Epithelial cell of esophagus (primary cell): ENCODE results near the gene IL22.

ENCODE experiments used
- DNase-seq: peaks from one replicate; pipeline ENCODE4 v3.0.0; 2010; ENCODE audit warnings: low read depth
- H3K4me3 ChIP-seq: 2 replicates; pipeline ENCODE4 v1.5.1; 2011; ENCODE audit warnings: mild to moderate bottlenecking, low read length, control low read depth
- TF ChIP-seq, protein P1 (sequence below): IDR thresholded peaks from 2 replicates; pipeline ENCODE4 v1.5.1; 2011; ENCODE audit warnings: low read depth, mild to moderate bottlenecking, low read length, control low read depth, inconsistent platforms; ENCODE audit not compliant: insufficient read depth; ENCODE audit errors: missing control alignments

Gene IL22

GRCh38 chr12:68290126-68290525 lies 36.7 kb upstream of the IL22 start:
- no peak overlapping the region for H3K4me3 ChIP-seq
- DNase-seq, result no peak
- TF ChIP-seq, protein P1, sequence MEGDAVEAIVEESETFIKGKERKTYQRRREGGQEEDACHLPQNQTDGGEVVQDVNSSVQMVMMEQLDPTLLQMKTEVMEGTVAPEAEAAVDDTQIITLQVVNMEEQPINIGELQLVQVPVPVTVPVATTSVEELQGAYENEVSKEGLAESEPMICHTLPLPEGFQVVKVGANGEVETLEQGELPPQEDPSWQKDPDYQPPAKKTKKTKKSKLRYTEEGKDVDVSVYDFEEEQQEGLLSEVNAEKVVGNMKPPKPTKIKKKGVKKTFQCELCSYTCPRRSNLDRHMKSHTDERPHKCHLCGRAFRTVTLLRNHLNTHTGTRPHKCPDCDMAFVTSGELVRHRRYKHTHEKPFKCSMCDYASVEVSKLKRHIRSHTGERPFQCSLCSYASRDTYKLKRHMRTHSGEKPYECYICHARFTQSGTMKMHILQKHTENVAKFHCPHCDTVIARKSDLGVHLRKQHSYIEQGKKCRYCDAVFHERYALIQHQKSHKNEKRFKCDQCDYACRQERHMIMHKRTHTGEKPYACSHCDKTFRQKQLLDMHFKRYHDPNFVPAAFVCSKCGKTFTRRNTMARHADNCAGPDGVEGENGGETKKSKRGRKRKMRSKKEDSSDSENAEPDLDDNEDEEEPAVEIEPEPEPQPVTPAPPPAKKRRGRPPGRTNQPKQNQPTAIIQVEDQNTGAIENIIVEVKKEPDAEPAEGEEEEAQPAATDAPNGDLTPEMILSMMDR, result no peak

DNA sequence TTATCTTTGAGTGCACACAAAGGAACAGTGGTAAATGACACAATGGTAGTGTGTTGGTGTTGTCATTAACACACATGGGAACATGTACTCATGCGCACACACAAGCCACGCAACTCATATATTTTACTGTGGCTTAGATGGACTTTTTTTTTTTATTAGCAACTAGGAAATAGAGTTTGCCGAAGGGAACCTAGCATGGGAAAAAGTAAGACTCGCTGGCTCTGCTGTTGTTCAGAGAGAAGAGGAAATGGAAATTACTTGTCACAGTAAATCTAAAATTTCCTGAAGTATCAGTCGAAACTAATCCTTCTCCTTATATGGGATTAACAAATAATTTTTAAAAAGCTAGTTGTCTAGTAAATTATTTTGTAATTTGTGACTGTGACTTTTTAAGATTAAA lies 33.7 kb upstream of the IL22 start:
- TF ChIP-seq, protein P1, result no peak
- no peak overlapping the region for H3K4me3 ChIP-seq
- DNase-seq, result no peak

GRCh38 chr12:68286396-68286795 lies 33.0 kb upstream of the IL22 start:
- TF ChIP-seq, protein P1, result no peak
- no peak overlapping the region for H3K4me3 ChIP-seq
- no peak for DNase-seq

GRCh38 chr12:68285541-68285940 lies 32.1 kb upstream of the IL22 start:
- TF ChIP-seq, protein P1, result no peak
- DNase-seq, result no peak
- H3K4me3 ChIP-seq, result no peak overlapping the region

DNA sequence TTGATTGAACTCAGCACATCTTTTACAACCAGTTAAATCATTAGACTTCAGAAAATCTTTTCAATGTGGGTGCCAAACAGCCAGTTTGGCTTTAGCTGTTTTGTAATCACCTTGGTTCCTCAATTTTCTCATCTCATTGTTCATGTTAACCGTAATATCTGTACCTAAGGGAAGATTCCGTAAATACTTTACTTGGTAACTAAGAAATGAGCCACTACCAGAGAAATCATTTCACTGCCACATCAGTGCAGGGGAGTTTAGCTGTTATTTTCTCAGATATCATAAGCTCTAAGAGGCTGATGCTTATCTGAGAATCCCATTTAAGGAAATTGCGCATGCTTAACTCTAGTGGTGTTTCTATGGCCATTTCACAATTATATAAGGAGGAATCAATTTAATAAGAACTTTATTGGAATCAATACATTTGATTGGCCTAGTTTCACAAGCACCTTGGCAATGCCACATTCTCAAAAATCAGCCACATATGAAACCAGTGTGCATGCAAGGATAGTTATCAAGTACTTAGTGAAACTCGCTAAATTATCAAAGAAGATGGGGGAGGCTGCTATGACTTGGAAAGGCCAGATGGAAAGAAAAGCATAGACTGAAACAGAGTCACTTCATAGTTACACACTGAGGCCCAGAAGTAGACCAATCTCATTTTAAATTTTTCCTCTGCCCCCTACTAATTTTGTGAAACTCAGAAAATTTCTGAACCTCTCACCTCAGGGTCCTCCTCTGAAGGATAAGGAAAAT lies 28.1 kb upstream of the IL22 start:
- no peak overlapping the region for H3K4me3 ChIP-seq
- no peak for DNase-seq
- TF ChIP-seq, protein P1, result no peak

- DNase-seq, result no peak
- TF ChIP-seq, protein P1, result no peak
- H3K4me3 ChIP-seq, result no peak overlapping the region
Observed at GRCh38 chr12:68280240-68280639, 26.8 kb upstream of the IL22 start.
